IPS DF 6.9 (cell line): ENCODE measurements around the gene PAX7.

ENCODE experiments used
- DNase-seq: peaks from one replicate; pipeline ENCODE4 v3.0.0-alpha.2; 2013; ENCODE audit warnings: low read depth, low spot score
- H3K27ac ChIP-seq: one replicate; pipeline ENCODE4 v1.5.1; 2013; ENCODE audit warnings: low read length, control low read depth
- H3K27me3 ChIP-seq: 2 replicates; pipeline ENCODE4 v1.6.1; 2013; ENCODE audit warnings: mild to moderate bottlenecking, low read length; ENCODE audit not compliant: control insufficient read depth, insufficient read depth
- H3K36me3 ChIP-seq: 2 replicates; pipeline ENCODE4 v1.6.1; 2013; ENCODE audit warnings: low read length; ENCODE audit not compliant: control insufficient read depth, insufficient read depth
- H3K4me1 ChIP-seq: 2 replicates; pipeline ENCODE4 v1.6.1; 2013; ENCODE audit warnings: low read length; ENCODE audit not compliant: control insufficient read depth, insufficient read depth
- H3K4me3 ChIP-seq: 2 replicates; pipeline ENCODE4 v1.5.1; 2013; ENCODE audit warnings: mild to moderate bottlenecking, low read length
- H3K9me3 ChIP-seq: 2 replicates; pipeline ENCODE4 v1.6.1; 2013; ENCODE audit warnings: low read length, inconsistent platforms; ENCODE audit not compliant: control insufficient read depth, insufficient read depth
- WGBS: extraction: QIAGEN DNeasy Blood & Tissue Kit; methylation state at CpG from one replicate; pipeline ENCODE4 v1.1.7; 2013; ENCODE audit warnings: mixed read lengths, missing lambda C conversion rate; ENCODE audit not compliant: insufficient read length, insufficient coverage; 5-methylcytosine and 5-hydroxymethylcytosine counted together

PAX7 gene

GRCh38 chr1:18666317-18666920 is 35.8 kb downstream of the PAX7 start:
- Histone ChIP-seq H3K27ac (no peak overlapping the region), H3K27me3 (no peaks in the 10 kb centered on the region; the same call in 1 of the 2 replicates), H3K36me3 (no peaks in the 10 kb centered on the region), H3K4me3 (no peak overlapping the region), H3K4me1 (no peaks in the 10 kb centered on the region; the same call in 1 of the 2 replicates), H3K9me3 (no peaks in the 10 kb centered on the region)
- no CpG with 5 or more reads among the region's 7 CpGs for WGBS
- no peak for DNase-seq

GRCh38 chr1:18667333-18667732 is 36.7 kb downstream of the PAX7 start:
- Histone ChIP-seq H3K36me3 (no peaks in the 10 kb centered on the region), H3K27ac (no peak overlapping the region), H3K4me3 (no peak overlapping the region), H3K27me3 (no peaks in the 10 kb centered on the region; the same call in 1 of the 2 replicates), H3K4me1 (no peaks in the 10 kb centered on the region; the same call in 1 of the 2 replicates), H3K9me3 (no peaks in the 10 kb centered on the region)
- WGBS = no CpG with 5 or more reads among the region's 6 CpGs
- DNase-seq = no peak

GRCh38 chr1:18668046-18668445 is 37.4 kb downstream of the PAX7 start:
- WGBS = no CpG with 5 or more reads among the region's 2 CpGs
- no peaks in the 10 kb centered on the region; the same call in 1 of the 2 replicates for H3K27me3 ChIP-seq
- no peak overlapping the region for H3K4me3 ChIP-seq
- no peak overlapping the region for H3K27ac ChIP-seq
- H3K36me3 ChIP-seq = no peaks in the 10 kb centered on the region
- no peaks in the 10 kb centered on the region for H3K9me3 ChIP-seq
- H3K4me1 ChIP-seq = no peaks in the 10 kb centered on the region; the same call in 1 of the 2 replicates
- DNase-seq = no peak

DNA sequence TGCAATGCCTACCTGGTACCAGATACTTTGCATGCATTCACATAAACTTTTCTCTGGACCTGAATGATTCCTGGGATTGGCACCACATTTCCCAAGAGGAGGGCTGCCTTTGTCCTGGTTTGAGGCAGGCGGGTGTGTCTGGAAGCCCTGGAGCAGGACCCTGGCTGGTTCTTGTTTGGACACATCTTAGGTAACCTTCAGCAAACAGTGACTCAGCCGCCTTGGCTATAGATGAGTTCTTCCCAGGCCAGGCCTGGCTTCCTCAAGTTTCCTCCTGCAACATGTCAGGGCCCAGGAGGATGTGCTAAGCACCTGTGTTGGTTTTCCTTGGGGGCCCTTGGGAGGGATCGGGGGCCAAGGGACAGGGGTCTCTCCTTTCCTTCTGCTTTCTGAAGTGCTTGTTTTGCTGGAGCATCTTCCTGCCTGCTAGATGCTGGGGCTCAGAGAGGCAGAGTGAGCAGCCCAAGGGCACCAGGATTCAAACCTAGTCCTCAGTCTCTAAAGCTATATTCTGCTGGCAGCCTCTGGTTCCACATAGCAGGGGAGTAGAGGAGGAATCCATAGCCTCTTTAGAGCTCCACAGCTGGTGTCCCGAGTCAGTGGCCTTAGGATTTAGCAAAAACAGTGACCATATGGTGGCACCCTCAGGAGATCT is 38.2 kb downstream of the PAX7 start:
- no peak overlapping the region for H3K27ac ChIP-seq
- H3K4me1 ChIP-seq = no peaks in the 10 kb centered on the region; the same call in 1 of the 2 replicates
- no peak overlapping the region for H3K4me3 ChIP-seq
- no CpG with 5 or more reads among the region's 4 CpGs for WGBS
- no peaks in the 10 kb centered on the region; the same call in 1 of the 2 replicates for H3K27me3 ChIP-seq
- H3K9me3 ChIP-seq = no peaks in the 10 kb centered on the region
- no peak for DNase-seq
- H3K36me3 ChIP-seq = no peaks in the 10 kb centered on the region

- H3K36me3 ChIP-seq = no peaks in the 10 kb centered on the region
- H3K27me3 ChIP-seq = peaks cover 3% of the 10 kb centered on the region; the same call in 1 of the 2 replicates
- no peak for DNase-seq
- no peak overlapping the region for H3K27ac ChIP-seq
- WGBS = no CpG with 5 or more reads among the region's 13 CpGs
- no peak overlapping the region for H3K4me3 ChIP-seq
- H3K9me3 ChIP-seq = no peaks in the 10 kb centered on the region
- H3K4me1 ChIP-seq = peaks cover 6% of the 10 kb centered on the region
Observed at GRCh38 chr1:18670121-18670867, 39.6 kb downstream of the PAX7 start.

GRCh38 chr1:18670868-18671225 is 40.2 kb downstream of the PAX7 start:
- Histone ChIP-seq H3K36me3 (no peaks in the 10 kb centered on the region), H3K9me3 (no peaks in the 10 kb centered on the region), H3K4me1 (peaks cover 6% of the 10 kb centered on the region), H3K27ac (no peak overlapping the region), H3K27me3 (peaks cover 3% of the 10 kb centered on the region; the same call in 1 of the 2 replicates), H3K4me3 (no peak overlapping the region)
- DNase-seq = no peak
- no CpG with 5 or more reads among the region's 5 CpGs for WGBS

GRCh38 chr1:18673976-18674375 is 43.3 kb downstream of the PAX7 start:
- Histone ChIP-seq H3K27me3 (peaks cover 3% of the 10 kb centered on the region; the same call in 1 of the 2 replicates), H3K36me3 (no peaks in the 10 kb centered on the region), H3K4me1 (peaks cover 13% of the 10 kb centered on the region), H3K4me3 (no peak overlapping the region), H3K9me3 (no peaks in the 10 kb centered on the region), H3K27ac (no peak overlapping the region)
- DNase-seq = no peak
- no CpG with 5 or more reads among the region's 5 CpGs for WGBS

GRCh38 chr1:18676332-18676781 is 45.7 kb downstream of the PAX7 start:
- peaks cover 3% of the 10 kb centered on the region; the same call in 1 of the 2 replicates for H3K27me3 ChIP-seq
- H3K27ac ChIP-seq = no peak overlapping the region
- DNase-seq = no peak

GRCh38 chr1:18681423-18681835 is 50.8 kb downstream of the PAX7 start:
- Histone ChIP-seq H3K27me3 (no peaks in the 10 kb centered on the region; the same call in 1 of the 2 replicates), H3K4me1 (peaks cover 4% of the 10 kb centered on the region; the same call in 1 of the 2 replicates), H3K36me3 (no peaks in the 10 kb centered on the region), H3K4me3 (no peak overlapping the region), H3K27ac (no peak overlapping the region), H3K9me3 (no peaks in the 10 kb centered on the region)
- no CpG with 5 or more reads among the region's 4 CpGs for WGBS
- no peak for DNase-seq

More at GRCh38 chr1:18676332-18676781, 45.7 kb downstream of the PAX7 start:
- Histone ChIP-seq H3K4me1 (peaks cover 13% of the 10 kb centered on the region), H3K36me3 (no peaks in the 10 kb centered on the region), H3K9me3 (no peaks in the 10 kb centered on the region), H3K4me3 (no peak overlapping the region)
- WGBS = no CpG with 5 or more reads among the region's 6 CpGs

DNA sequence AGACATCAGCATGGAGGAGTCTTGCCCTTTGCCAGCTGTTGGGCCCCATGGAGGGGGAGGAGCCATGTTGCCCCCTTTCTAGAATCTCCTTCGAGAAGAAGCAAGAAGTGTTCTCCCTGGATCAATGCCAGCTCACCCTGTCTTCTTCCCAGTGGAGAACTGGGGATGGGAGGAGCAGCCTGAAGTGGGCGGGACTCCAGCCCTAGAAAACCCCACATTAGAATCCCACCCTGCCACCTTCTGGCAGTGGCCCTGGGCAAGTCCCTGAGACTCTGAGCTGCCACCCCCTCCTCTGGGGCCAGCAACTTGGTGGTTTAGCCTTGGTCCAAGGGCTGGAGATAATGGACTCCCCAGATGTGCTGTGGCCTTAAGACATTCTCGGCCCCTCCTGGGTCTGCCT is 51.7 kb downstream of the PAX7 start:
- Histone ChIP-seq H3K27ac (no peak overlapping the region), H3K4me1 (0 out of 2 replicates have a peak, but pooled peaks cover 2% of the 10 kb centered on the region), H3K36me3 (no peaks in the 10 kb centered on the region), H3K9me3 (no peaks in the 10 kb centered on the region), H3K4me3 (no peak overlapping the region), H3K27me3 (no peaks in the 10 kb centered on the region; the same call in 1 of the 2 replicates)
- DNase-seq = no peak
- no CpG with 5 or more reads among the region's 3 CpGs for WGBS
